WTC11 (cell line): ENCODE measurements around the gene SPRR3. TPM values are rescaled to one million over a fixed set of nuclear protein-coding genes. Genes with fewer than 3 reads are reported as not detected.

Experiments
- ATAC-seq: fragments of 200-7000 bp; cut with Tn5 transposase; 2 replicates; pipeline ENCODE4 v1.10.0; 2021; ENCODE audit warnings: mild to moderate bottlenecking, moderate library complexity
- CTCF ChIA-PET: fragments of 300-600 bp; sonication (Branson Sonifier 250); formaldehyde crosslinking; loops from one replicate; lab custom pipeline; 2021; ENCODE audit warnings: antibody characterized with exemption; lab: Charles Lee
- POLR2A ChIA-PET: fragments of 350-600 bp; sonication (Branson Sonifier 250); formaldehyde crosslinking; loops from one replicate; lab custom pipeline; 2021; ENCODE audit warnings: antibody characterized with exemption; lab: Charles Lee
- DNase-seq: peaks from one replicate; pipeline ENCODE4 v3.0.0; 2021; ENCODE audit warnings: low spot score
- H3K27ac Mint-ChIP-seq: 2 replicates; pipeline ENCODE4 v1.8.0; 2021; ENCODE audit warnings: mixed read lengths
- H3K27me3 Mint-ChIP-seq: 2 replicates; pipeline ENCODE4 v1.8.0; 2021; ENCODE audit warnings: low read depth, mild to moderate bottlenecking, moderate library complexity, mixed read lengths
- H3K36me3 Mint-ChIP-seq: 2 replicates; pipeline ENCODE4 v1.8.0; 2021; ENCODE audit warnings: mixed read lengths
- H3K4me1 Mint-ChIP-seq: 2 replicates; pipeline ENCODE4 v1.8.0; 2022; ENCODE audit warnings: mixed read lengths
- H3K4me3 Mint-ChIP-seq: 2 replicates; pipeline ENCODE4 v1.8.0; 2021; ENCODE audit warnings: mild to moderate bottlenecking, moderate library complexity, mixed read lengths
- H3K9me3 Mint-ChIP-seq: 2 replicates; pipeline ENCODE4 v1.8.0; 2021; ENCODE audit warnings: mixed read lengths
- E2F5 ChIP-seq: sonication (generic); formaldehyde crosslinking; IDR thresholded peaks from 2 replicates; pipeline ENCODE4 v1.8.1; 2022; ENCODE audit warnings: mild to moderate bottlenecking, moderate library complexity, missing genetic modification reagents
- ELF4 ChIP-seq: sonication (generic); formaldehyde crosslinking; IDR thresholded peaks from 2 replicates; pipeline ENCODE4 v1.8.1; 2022; ENCODE audit warnings: low read depth, mild to moderate bottlenecking, moderate library complexity, missing genetic modification reagents
- FOXJ3 ChIP-seq: sonication (generic); formaldehyde crosslinking; IDR thresholded peaks from 2 replicates; pipeline ENCODE4 v1.9.0; 2021; ENCODE audit warnings: missing genetic modification reagents, mild to moderate bottlenecking, borderline replicate concordance
- FOXP1 ChIP-seq: sonication (generic); formaldehyde crosslinking; IDR thresholded peaks from 2 replicates; pipeline ENCODE4 v1.8.0; 2022; ENCODE audit warnings: missing genetic modification reagents, mild to moderate bottlenecking, moderate library complexity, borderline replicate concordance
- FOXP4 ChIP-seq: sonication (generic); formaldehyde crosslinking; IDR thresholded peaks from 2 replicates; pipeline ENCODE4 v1.8.0; 2022; ENCODE audit warnings: mild to moderate bottlenecking, missing genetic modification reagents
- GABPB1 ChIP-seq: sonication (generic); formaldehyde crosslinking; IDR thresholded peaks from 2 replicates; pipeline ENCODE4 v1.8.1; 2023; ENCODE audit warnings: mild to moderate bottlenecking, missing genetic modification reagents
- GTF2I ChIP-seq: fragments of 250-450 bp; sonication (Bioruptor Pico); conservative IDR thresholded peaks from 2 replicates; pipeline ENCODE4 v1.4.0; 2021; ENCODE audit warnings: mild to moderate bottlenecking
- HMGXB4 ChIP-seq: sonication (generic); formaldehyde crosslinking; IDR thresholded peaks from 2 replicates; pipeline ENCODE4 v1.8.1; 2023; ENCODE audit warnings: mild to moderate bottlenecking, moderate library complexity, missing genetic modification reagents
- IRF1 ChIP-seq: sonication (generic); formaldehyde crosslinking; IDR thresholded peaks from 2 replicates; pipeline ENCODE4 v1.8.0; 2023; ENCODE audit warnings: missing genetic modification reagents
- NFYB ChIP-seq: sonication (generic); formaldehyde crosslinking; conservative IDR thresholded peaks from 2 replicates; pipeline ENCODE4 v1.8.0; 2022; ENCODE audit warnings: low read depth, missing genetic modification reagents
- NR3C1 ChIP-seq: sonication (generic); formaldehyde crosslinking; conservative IDR thresholded peaks from 2 replicates; pipeline ENCODE4 v1.8.1; 2023; ENCODE audit warnings: low read depth, mild to moderate bottlenecking, missing genetic modification reagents
- TEAD4 ChIP-seq: sonication (generic); formaldehyde crosslinking; IDR thresholded peaks from 2 replicates; pipeline ENCODE4 v1.8.0; 2022; ENCODE audit warnings: mild to moderate bottlenecking, missing genetic modification reagents
- USF1 ChIP-seq: sonication (generic); formaldehyde crosslinking; IDR thresholded peaks from 2 replicates; pipeline ENCODE4 v1.8.0; 2022; ENCODE audit warnings: mild to moderate bottlenecking, missing genetic modification reagents
- USF2 ChIP-seq: sonication (generic); formaldehyde crosslinking; IDR thresholded peaks from 2 replicates; pipeline ENCODE4 v1.8.1; 2023; ENCODE audit warnings: mild to moderate bottlenecking, missing genetic modification reagents, moderate library complexity
- ZNF121 ChIP-seq: sonication (generic); formaldehyde crosslinking; IDR thresholded peaks from 2 replicates; pipeline ENCODE4 v1.8.0; 2023; ENCODE audit warnings: missing genetic modification reagents
- ZNF138 ChIP-seq: sonication (generic); formaldehyde crosslinking; conservative IDR thresholded peaks from 2 replicates; pipeline ENCODE4 v1.8.1; 2022; ENCODE audit warnings: mild to moderate bottlenecking, moderate library complexity, missing genetic modification reagents
- ZNF219 ChIP-seq: sonication (generic); formaldehyde crosslinking; IDR thresholded peaks from 2 replicates; pipeline ENCODE4 v1.8.0; 2023; ENCODE audit warnings: missing genetic modification reagents, mild to moderate bottlenecking, borderline replicate concordance
- ZNF423 ChIP-seq: fragments of 250-450 bp; sonication (Bioruptor Pico); IDR thresholded peaks from 2 replicates; pipeline ENCODE4 v2.1.2; 2022; ENCODE audit warnings: mild to moderate bottlenecking, moderate library complexity
- ZNF425 ChIP-seq: fragments of 250-450 bp; sonication (Bioruptor Pico); conservative IDR thresholded peaks from 2 replicates; pipeline ENCODE4 v1.9.0; 2021; ENCODE audit warnings: mild to moderate bottlenecking
- ZNF512 ChIP-seq: sonication (generic); formaldehyde crosslinking; IDR thresholded peaks from 2 replicates; pipeline ENCODE4 v1.8.1; 2022; ENCODE audit warnings: missing genetic modification reagents, borderline replicate concordance
- total RNA-seq: library from RNA; stranded (reverse); gene quantifications from 3 replicates; pipeline ENCODE4 v1.2.3, GENCODE V29; 2021

The SPRR3 gene
- total RNA-seq, 1 experiment from 2014 or later: not detected

- POLR2A ChIA-PET: no interaction called here
- no peak for DNase-seq
- TF ChIP-seq IRF1 (CRISPR knock-in tag) (no peak), ZNF121 (CRISPR knock-in tag) (no peak), FOXP4 (CRISPR knock-in tag) (no peak), ELF4 (CRISPR knock-in tag) (no peak), E2F5 (no peak), TEAD4 (no peak), ZNF425 (CRISPR knock-in tag) (no peak), HMGXB4 (no peak), GABPB1 (CRISPR knock-in tag) (no peak), GTF2I (CRISPR knock-in tag) (no peak)
- CTCF ChIA-PET: interaction anchor here (1.0 to 10.9 kb wide), 2 partner anchors 91 to 222 kb away, joined by 3 to 123 read pairs; partner anchors contain the start of gene SMCP
- no peak for ATAC-seq
- H3K36me3 Mint-ChIP-seq: no peaks in the 10 kb centered on the region
- peaks cover 4% of the 10 kb centered on the region; the same call in 1 of the 2 replicates for H3K9me3 Mint-ChIP-seq
- no peaks in the 10 kb centered on the region for H3K4me1 Mint-ChIP-seq
- peaks cover 5% of the 10 kb centered on the region; the same call in 1 of the 2 replicates for H3K27me3 Mint-ChIP-seq
- no peak overlapping the region for H3K4me3 Mint-ChIP-seq
- H3K27ac Mint-ChIP-seq: no peak overlapping the region
Measured at GRCh38 chr1:152969036-152969435, 32.5 kb upstream of the SPRR3 start.

GRCh38 chr1:152970495-152970894 lies 31.1 kb upstream of the SPRR3 start, which contains the start of gene SPRR4:
TSS of gene SPRR4 (plus strand) at chr1:152970648. CDS start at chr1:152971891, 1,243 bp downstream.
- DNase-seq (no peak), ATAC-seq (no peak)
- no peaks in the 10 kb centered on the region for H3K36me3 Mint-ChIP-seq
- POLR2A ChIA-PET: no interaction called here
- CTCF ChIA-PET: interaction anchor here (0.6 kb wide), 1 partner anchor 100 kb away, joined by 3 read pairs; no protein-coding TSS in a partner anchor
- no peak within 1 kb of the TSS for H3K4me3 Mint-ChIP-seq
- H3K27me3 Mint-ChIP-seq: peaks cover 5% of the 10 kb centered on the region; the same call in 1 of the 2 replicates
- H3K27ac Mint-ChIP-seq: no peak within 1 kb of the TSS
- no peaks in the 10 kb centered on the region for H3K9me3 Mint-ChIP-seq
- H3K4me1 Mint-ChIP-seq: no peaks in the 10 kb centered on the region; the same call in 1 of the 2 replicates
- TF ChIP-seq ZNF138 (CRISPR knock-in tag): no peak
- no peak for TF ChIP-seq ZNF219
- TF ChIP-seq NR3C1 (CRISPR knock-in tag): no peak

- no peak overlapping the region for H3K4me3 Mint-ChIP-seq
- ATAC-seq (no peak), DNase-seq (no peak)
- POLR2A ChIA-PET: no interaction called here
- no peak overlapping the region for H3K27ac Mint-ChIP-seq
- H3K4me1 Mint-ChIP-seq: no peaks in the 10 kb centered on the region; the same call in 1 of the 2 replicates
- H3K36me3 Mint-ChIP-seq: no peaks in the 10 kb centered on the region
- 0 out of 2 replicates have a peak, but pooled peaks cover 5% of the 10 kb centered on the region for H3K27me3 Mint-ChIP-seq
- H3K9me3 Mint-ChIP-seq: no peaks in the 10 kb centered on the region
- CTCF ChIA-PET: no interaction called here
- TF ChIP-seq ZNF423 (CRISPR knock-in tag) (no peak), NFYB (CRISPR knock-in tag) (no peak), FOXP1 (no peak), USF1 (no peak), USF2 (CRISPR knock-in tag) (no peak), FOXJ3 (no peak), ZNF512 (CRISPR knock-in tag) (no peak), GABPB1 (CRISPR knock-in tag) (no peak)
Measured at GRCh38 chr1:152972196-152972886, 29.2 kb upstream of the SPRR3 start.
